Caco-2 (cell line): Measurements from ENCODE around the gene ANGPTL2. TPM values are rescaled to one million over a fixed set of nuclear protein-coding genes. Genes with fewer than 3 reads are reported as not detected.

ENCODE experiments used
- BruUV-seq: library from RNA; stranded (reverse); fragments of 400-500 nt; replicated peaks from 2 replicates; lab custom pipeline; 2021; lab: Mats Ljungman, UMichigan
- CTCF ChIA-PET: fragments of 300-600 bp; sonication (Branson Sonifier 250); formaldehyde crosslinking; loops from one replicate; lab custom pipeline; 2022; ENCODE audit warnings: antibody characterized with exemption; lab: Charles Lee
- POLR2A ChIA-PET: fragments of 300-600 bp; sonication (Branson Sonifier 250); formaldehyde crosslinking; loops from one replicate; lab custom pipeline; 2022; ENCODE audit warnings: antibody characterized with exemption; lab: Charles Lee
- DNase-seq, 2 experiments: peaks; one replicate each; pipeline versions ENCODE4 v3.0.0 to v3.0.0-alpha.2; 2020 to 2022
- H3K27me3 ChIP-seq: replicated peaks from 2 replicates; pipeline ENCODE4 v1.6.0; 2011; ENCODE audit warnings: low read length; ENCODE audit not compliant: control insufficient read depth, insufficient read depth
- H3K36me3 ChIP-seq: 2 replicates; pipeline ENCODE4 v1.5.1; 2011; ENCODE audit warnings: low read length; ENCODE audit not compliant: control insufficient read depth, insufficient read depth
- H3K4me1 ChIP-seq: fragments of 250-450 bp; sonication (Bioruptor Pico); 2 replicates; pipeline ENCODE4 v1.5.1; 2020; ENCODE audit warnings: mild to moderate bottlenecking
- H3K4me3 ChIP-seq: 2 replicates; pipeline ENCODE4 v1.5.1; 2011; ENCODE audit warnings: low read depth, mild to moderate bottlenecking, control low read depth, low read length
- H3K9me3 ChIP-seq: fragments of 250-450 bp; sonication (Bioruptor Pico); 2 replicates; pipeline ENCODE4 v1.5.1; 2020; ENCODE audit warnings: mild to moderate bottlenecking, moderate library complexity
- H3K27ac Mint-ChIP-seq: one replicate; pipeline ENCODE4 v1.8.0; 2022; ENCODE audit warnings: mixed read lengths; ENCODE audit not compliant: unreplicated experiment
- H3K27me3 Mint-ChIP-seq: one replicate; pipeline ENCODE4 v1.8.0; 2022; ENCODE audit warnings: mixed read lengths; ENCODE audit not compliant: insufficient read depth, unreplicated experiment
- H3K36me3 Mint-ChIP-seq: one replicate; pipeline ENCODE4 v1.8.0; 2022; ENCODE audit warnings: mild to moderate bottlenecking, mixed read lengths; ENCODE audit not compliant: insufficient read depth, unreplicated experiment
- H3K4me1 Mint-ChIP-seq: one replicate; pipeline ENCODE4 v1.8.0; 2022; ENCODE audit warnings: low read depth, mixed read lengths; ENCODE audit not compliant: unreplicated experiment
- H3K4me3 Mint-ChIP-seq: one replicate; pipeline ENCODE4 v1.8.0; 2022; ENCODE audit warnings: mild to moderate bottlenecking, moderate library complexity, mixed read lengths; ENCODE audit not compliant: unreplicated experiment
- H3K9me3 Mint-ChIP-seq: one replicate; pipeline ENCODE4 v1.8.0; 2022; ENCODE audit warnings: mixed read lengths; ENCODE audit not compliant: unreplicated experiment
- intact Hi-C: fragments of 100-400 bp; cut with micrococcal nuclease; formaldehyde crosslinking; loops from one replicate; pipeline ENCODE4 v1.10.0; 2022; ENCODE audit not compliant: unreplicated experiment
- total RNA-seq: library from RNA; stranded (reverse); gene quantifications from 2 replicates; pipeline ENCODE4 v1.2.3, GENCODE V29; 2022
- TF ChIP-seq, protein P1 (sequence below), 2 experiments: fragments of 200-600 bp in 1 of 2; IDR thresholded peaks; 1 replicate in 1 of 2; 2 replicates in 1 of 2; pipeline versions ENCODE4 v1.5.1 to v1.8.0; 2011 to 2022; ENCODE audit warnings: antibody characterized with exemption in 1 of 2, control low read depth in 1 of 2, inconsistent platforms in 1 of 2, low read depth in 1 of 2, low read length in 1 of 2, mild to moderate bottlenecking in 1 of 2, moderate library complexity in 1 of 2; ENCODE audit not compliant: insufficient read depth in 1 of 2, severe bottlenecking in 1 of 2, unreplicated experiment in 1 of 2

ANGPTL2 gene
- total RNA-seq, 1 experiment from 2014 or later = not detected

DNA sequence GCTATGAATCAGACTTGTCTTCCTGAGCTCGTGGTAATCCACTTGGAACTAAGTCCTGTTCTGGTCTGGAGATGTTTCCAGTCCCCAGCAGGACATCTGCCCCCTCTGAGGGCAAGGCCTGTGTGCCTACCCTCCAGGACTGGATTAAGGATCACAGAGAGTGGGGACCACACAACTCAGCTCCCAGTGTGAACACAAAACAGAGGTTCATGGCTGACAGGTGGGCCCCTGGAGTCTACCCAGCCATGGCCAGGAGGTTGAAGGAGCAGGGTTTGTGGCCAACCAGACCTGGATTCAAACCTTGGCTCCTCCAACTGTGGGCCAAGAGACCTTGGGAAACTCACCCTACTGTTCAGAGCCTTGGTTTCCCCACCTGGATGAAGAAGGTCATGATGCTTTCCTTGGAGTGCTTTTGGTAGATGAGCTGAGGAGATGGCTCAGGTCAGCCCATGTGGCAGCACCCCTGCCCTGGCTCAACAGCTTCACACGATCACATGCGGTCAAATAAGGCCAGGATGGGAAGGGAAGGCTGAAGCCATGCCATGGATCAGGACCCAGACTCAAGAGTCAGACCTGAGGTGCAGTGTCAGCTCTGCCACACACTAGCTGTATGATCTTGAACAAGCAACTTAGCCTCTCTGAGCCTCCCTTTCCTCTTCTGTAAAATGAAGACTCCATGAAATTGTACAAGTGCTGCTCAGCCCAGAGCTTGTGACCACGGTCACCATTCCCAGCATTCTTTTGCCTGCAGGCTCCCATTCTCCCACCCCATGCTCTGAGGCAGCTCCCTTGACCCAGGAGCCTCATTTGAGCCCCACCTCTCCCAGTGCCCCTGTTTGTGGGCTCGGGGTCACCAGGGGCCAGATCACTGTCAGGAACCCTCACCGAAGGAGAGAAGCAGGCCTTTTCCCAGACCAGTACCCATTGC lies 27.3 kb upstream of the ANGPTL2 start:
- Histone ChIP-seq H3K4me3 (no peak overlapping the region), H3K27me3 (no peaks in the 10 kb centered on the region), H3K4me1 (no peaks in the 10 kb centered on the region), H3K9me3 (no peaks in the 10 kb centered on the region), H3K36me3 (no peaks in the 10 kb centered on the region)
- H3K4me3 Mint-ChIP-seq = no peak overlapping the region
- ChIA-PET CTCF (no interaction called here), POLR2A (no interaction called here)
- H3K27me3 Mint-ChIP-seq = no peaks in the 10 kb centered on the region
- TF ChIP-seq, protein P1, sequence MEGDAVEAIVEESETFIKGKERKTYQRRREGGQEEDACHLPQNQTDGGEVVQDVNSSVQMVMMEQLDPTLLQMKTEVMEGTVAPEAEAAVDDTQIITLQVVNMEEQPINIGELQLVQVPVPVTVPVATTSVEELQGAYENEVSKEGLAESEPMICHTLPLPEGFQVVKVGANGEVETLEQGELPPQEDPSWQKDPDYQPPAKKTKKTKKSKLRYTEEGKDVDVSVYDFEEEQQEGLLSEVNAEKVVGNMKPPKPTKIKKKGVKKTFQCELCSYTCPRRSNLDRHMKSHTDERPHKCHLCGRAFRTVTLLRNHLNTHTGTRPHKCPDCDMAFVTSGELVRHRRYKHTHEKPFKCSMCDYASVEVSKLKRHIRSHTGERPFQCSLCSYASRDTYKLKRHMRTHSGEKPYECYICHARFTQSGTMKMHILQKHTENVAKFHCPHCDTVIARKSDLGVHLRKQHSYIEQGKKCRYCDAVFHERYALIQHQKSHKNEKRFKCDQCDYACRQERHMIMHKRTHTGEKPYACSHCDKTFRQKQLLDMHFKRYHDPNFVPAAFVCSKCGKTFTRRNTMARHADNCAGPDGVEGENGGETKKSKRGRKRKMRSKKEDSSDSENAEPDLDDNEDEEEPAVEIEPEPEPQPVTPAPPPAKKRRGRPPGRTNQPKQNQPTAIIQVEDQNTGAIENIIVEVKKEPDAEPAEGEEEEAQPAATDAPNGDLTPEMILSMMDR (IDR thresholded peaks at IDR 0.05; ENCODE audit: insufficient read depth in 1 of 2, low read depth in 1 of 2, low read length in 1 of 2, severe bottlenecking in 1 of 2, unreplicated experiment in 1 of 2) = no peak
- H3K36me3 Mint-ChIP-seq = no peaks in the 10 kb centered on the region
- H3K9me3 Mint-ChIP-seq = no peaks in the 10 kb centered on the region
- intact Hi-C loops = no loop called here
- no peaks in the 10 kb centered on the region for H3K4me1 Mint-ChIP-seq
- BruUV-seq = no TSS peak
- H3K27ac Mint-ChIP-seq = no peak overlapping the region
- no peak for DNase-seq

DNA sequence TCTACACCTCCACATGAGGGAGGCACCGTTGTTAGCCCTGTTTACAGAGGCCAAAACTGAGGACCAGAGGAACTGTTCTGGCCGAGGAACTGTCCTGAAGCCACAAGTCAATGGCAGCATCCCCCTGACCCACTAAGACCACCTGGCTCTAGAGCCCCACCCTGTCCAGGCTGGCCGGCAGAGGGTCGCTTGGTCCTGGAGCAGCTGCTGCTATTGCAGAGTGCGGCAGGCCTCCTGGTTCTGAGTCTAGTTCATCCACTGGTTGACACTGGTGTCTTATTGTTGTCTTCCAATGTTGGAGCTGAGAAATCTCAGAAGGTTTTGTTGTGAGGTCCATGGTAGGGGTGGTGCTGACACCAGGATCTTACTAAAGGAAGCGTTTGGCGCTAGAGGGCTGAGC lies 26.6 kb upstream of the ANGPTL2 start:
- CTCF ChIA-PET = no interaction called here
- Histone ChIP-seq H3K27me3 (no peaks in the 10 kb centered on the region), H3K9me3 (no peaks in the 10 kb centered on the region), H3K4me1 (no peaks in the 10 kb centered on the region), H3K36me3 (no peaks in the 10 kb centered on the region), H3K4me3 (no peak overlapping the region)
- no peak overlapping the region for H3K27ac Mint-ChIP-seq
- no peak overlapping the region for H3K4me3 Mint-ChIP-seq
- H3K4me1 Mint-ChIP-seq = no peaks in the 10 kb centered on the region
- DNase-seq = no peak
- TF ChIP-seq, protein P1 (IDR thresholded peaks at IDR 0.05; ENCODE audit: insufficient read depth in 1 of 2, low read depth in 1 of 2, low read length in 1 of 2, severe bottlenecking in 1 of 2, unreplicated experiment in 1 of 2) = no peak
- H3K36me3 Mint-ChIP-seq = no peaks in the 10 kb centered on the region
- H3K9me3 Mint-ChIP-seq = no peaks in the 10 kb centered on the region
- intact Hi-C loops = no loop called here
- no peaks in the 10 kb centered on the region for H3K27me3 Mint-ChIP-seq
- no TSS peak for BruUV-seq
- POLR2A ChIA-PET = no interaction called here

DNA sequence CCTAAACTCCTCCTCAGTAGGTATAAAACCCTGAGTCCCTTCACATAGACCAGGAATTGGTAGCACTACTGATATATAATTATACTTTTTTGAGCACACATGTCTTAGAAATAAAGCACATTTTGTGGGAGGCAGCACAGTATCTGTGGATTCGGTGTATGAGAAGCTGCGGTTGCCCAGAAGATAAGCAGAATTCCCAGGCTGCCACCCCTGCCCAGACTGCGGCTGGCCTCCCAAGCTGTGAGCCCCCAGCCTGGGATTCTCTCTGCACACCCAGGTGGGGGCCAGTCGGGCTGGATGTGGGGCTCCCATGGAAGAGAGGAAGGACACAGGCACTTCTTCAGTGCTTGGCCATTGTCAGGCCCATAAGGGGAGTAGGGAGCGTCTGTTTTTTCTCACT lies 25.6 kb upstream of the ANGPTL2 start:
- Histone ChIP-seq H3K4me3 (no peak overlapping the region), H3K4me1 (no peaks in the 10 kb centered on the region), H3K27me3 (no peaks in the 10 kb centered on the region), H3K9me3 (no peaks in the 10 kb centered on the region), H3K36me3 (no peaks in the 10 kb centered on the region)
- TF ChIP-seq, protein P1 (IDR thresholded peaks at IDR 0.05; ENCODE audit: insufficient read depth in 1 of 2, low read depth in 1 of 2, low read length in 1 of 2, severe bottlenecking in 1 of 2, unreplicated experiment in 1 of 2) = no peak
- Mint-ChIP-seq H3K4me3 (no peak overlapping the region), H3K4me1 (no peaks in the 10 kb centered on the region), H3K27me3 (no peaks in the 10 kb centered on the region), H3K36me3 (no peaks in the 10 kb centered on the region), H3K9me3 (no peaks in the 10 kb centered on the region), H3K27ac (no peak overlapping the region)
- no peak for DNase-seq
- POLR2A ChIA-PET = no interaction called here
- no TSS peak for BruUV-seq
- intact Hi-C loops = no loop called here
- CTCF ChIA-PET = no interaction called here
